Erythroblast (primary cell): ENCODE measurements around the gene CFAP99.
A peak's percentile ranks its signal among the peaks of the same experiment; 100 is the strongest.

ENCODE experiments used
- DNase-seq, 2 experiments: peaks; one replicate each; lab custom pipeline; 2025; lab: John Stamatoyannopoulos, UW
- GATA1 ChIP-seq: IDR thresholded peaks from 2 replicates; pipeline ENCODE4 v1.6.1; 2011; ENCODE audit warnings: low read depth, mild to moderate bottlenecking, control low read depth, low read length, moderate library complexity
- POLR2A ChIP-seq: IDR thresholded peaks from 2 replicates; pipeline ENCODE4 v1.6.1; 2011; ENCODE audit warnings: mild to moderate bottlenecking, low read length

The CFAP99 gene

GRCh38 chr4:2411786-2412510, 6.8 kb upstream of the CFAP99 start:
- TF ChIP-seq GATA1 (no peak), POLR2A (no peak)
- DNase-seq = no peak

GRCh38 chr4:2412534-2412884, 6.2 kb upstream of the CFAP99 start:
- DNase-seq = peak; percentile 34 to 38
- TF ChIP-seq POLR2A = no peak
- no peak for TF ChIP-seq GATA1

GRCh38 chr4:2412885-2413716, 5.7 kb upstream of the CFAP99 start:
- peak; percentile 62 to 77 for DNase-seq
- TF ChIP-seq GATA1 (no peak), POLR2A (peak; percentile 38)

- no peak for TF ChIP-seq GATA1
- no peak for TF ChIP-seq POLR2A
- DNase-seq = no peak
Measured at GRCh38 chr4:2413821-2414610, 4.7 kb upstream of the CFAP99 start.

GRCh38 chr4:2415213-2415612, 3.5 kb upstream of the CFAP99 start:
- DNase-seq = no peak

GRCh38 chr4:2415881-2416563, 2.7 kb upstream of the CFAP99 start:
- TF ChIP-seq GATA1 (no peak), POLR2A (no peak)
- no peak for DNase-seq

More at GRCh38 chr4:2415213-2415612, 3.5 kb upstream of the CFAP99 start:
- TF ChIP-seq POLR2A (no peak), GATA1 (no peak)

GRCh38 chr4:2416564-2417225, 2.1 kb upstream of the CFAP99 start:
- DNase-seq = peak; percentile 38 to 39
- TF ChIP-seq GATA1 (no peak), POLR2A (no peak)

- peak in 1 of 2 experiments; percentile 42 for DNase-seq
- TF ChIP-seq GATA1 (no peak), POLR2A (no peak)
Measured at GRCh38 chr4:2417226-2417764, 1.5 kb upstream of the CFAP99 start.

- peak; percentile 46 to 51 for DNase-seq
- TF ChIP-seq POLR2A = no peak
- TF ChIP-seq GATA1 = no peak
Measured at GRCh38 chr4:2417765-2418649, 748 bp upstream of the CFAP99 start, which contains the start of gene ZFYVE28. ZFYVE28 (minus strand) TSS chr4:2418645; CDS start chr4:2418323, 322 bp downstream.

GRCh38 chr4:2419814-2420213, 1.1 kb downstream of the CFAP99 start:
- TF ChIP-seq GATA1 = no peak
- no peak for TF ChIP-seq POLR2A
- peak; percentile 13 to 23 for DNase-seq

- no peak for TF ChIP-seq POLR2A
Measured at GRCh38 chr4:2421928-2422327, 3.2 kb downstream of the CFAP99 start.

More at GRCh38 chr4:2421928-2422327, 3.2 kb downstream of the CFAP99 start:
- no peak for DNase-seq
